Tibial nerve (tissue), 4 donors: ENCODE measurements around the gene IQSEC3.

Experiments
- EP300 ChIP-seq, 2 donors: sonication (generic); formaldehyde crosslinking; IDR thresholded peaks; one replicate each; pipeline ENCODE4 v1.6.1; 2017; ENCODE audit warnings: antibody characterized with exemption in 2 of 2, mild to moderate bottlenecking in 1 of 2
- POLR2A ChIP-seq, 2 donors: fragments of 450-650 bp; IDR thresholded peaks; one replicate each; pipeline ENCODE4 v1.6.1; 2017; ENCODE audit warnings: antibody characterized with exemption in 2 of 2, mild to moderate bottlenecking in 2 of 2, moderate library complexity in 2 of 2
- TF ChIP-seq, protein P1 (sequence below), 5 experiments: fragments of 200-600 bp in 3 of 5; fragments of 450-650 bp in 2 of 5; sonication (generic) in 3 of 5; IDR thresholded peaks; one replicate each; pipeline ENCODE4 v1.5.1; 2016 to 2019; ENCODE audit warnings: antibody characterized with exemption in 5 of 5, mild to moderate bottlenecking in 3 of 5, moderate library complexity in 2 of 5

DNA sequence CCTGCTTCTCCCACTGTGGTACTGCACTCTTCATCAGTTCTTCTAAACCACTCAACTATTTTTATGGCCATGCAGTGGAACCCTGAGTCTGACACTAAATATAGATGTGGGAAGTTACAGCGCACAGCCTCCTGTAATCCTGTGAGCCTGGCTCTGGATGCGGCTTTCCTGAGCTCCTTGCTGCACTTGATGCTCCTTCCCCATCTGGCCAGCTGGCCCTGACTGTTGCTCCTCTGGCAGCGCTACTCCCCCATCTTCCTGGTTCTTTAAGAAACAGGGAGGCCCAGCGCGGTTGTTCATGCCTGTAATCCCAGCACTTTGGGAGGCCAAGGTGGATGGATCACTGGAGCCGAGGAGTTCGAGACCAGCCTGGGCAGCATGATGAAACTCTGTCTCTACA is 24.6 kb downstream of the IQSEC3 start:
- TF ChIP-seq, protein P1, sequence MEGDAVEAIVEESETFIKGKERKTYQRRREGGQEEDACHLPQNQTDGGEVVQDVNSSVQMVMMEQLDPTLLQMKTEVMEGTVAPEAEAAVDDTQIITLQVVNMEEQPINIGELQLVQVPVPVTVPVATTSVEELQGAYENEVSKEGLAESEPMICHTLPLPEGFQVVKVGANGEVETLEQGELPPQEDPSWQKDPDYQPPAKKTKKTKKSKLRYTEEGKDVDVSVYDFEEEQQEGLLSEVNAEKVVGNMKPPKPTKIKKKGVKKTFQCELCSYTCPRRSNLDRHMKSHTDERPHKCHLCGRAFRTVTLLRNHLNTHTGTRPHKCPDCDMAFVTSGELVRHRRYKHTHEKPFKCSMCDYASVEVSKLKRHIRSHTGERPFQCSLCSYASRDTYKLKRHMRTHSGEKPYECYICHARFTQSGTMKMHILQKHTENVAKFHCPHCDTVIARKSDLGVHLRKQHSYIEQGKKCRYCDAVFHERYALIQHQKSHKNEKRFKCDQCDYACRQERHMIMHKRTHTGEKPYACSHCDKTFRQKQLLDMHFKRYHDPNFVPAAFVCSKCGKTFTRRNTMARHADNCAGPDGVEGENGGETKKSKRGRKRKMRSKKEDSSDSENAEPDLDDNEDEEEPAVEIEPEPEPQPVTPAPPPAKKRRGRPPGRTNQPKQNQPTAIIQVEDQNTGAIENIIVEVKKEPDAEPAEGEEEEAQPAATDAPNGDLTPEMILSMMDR (IDR thresholded peaks at IDR 0.05): no peak
- TF ChIP-seq POLR2A (IDR thresholded peaks at IDR 0.05) (no peak), EP300 (IDR thresholded peaks at IDR 0.05) (no peak)
